NCI-H460 (cell line): ENCODE data around the gene CENPB. TPM values are rescaled to one million over a fixed set of nuclear protein-coding genes. Genes with fewer than 3 reads are reported as not detected.

Source experiments
- DNase-seq: peaks from one replicate; pipeline ENCODE4 v3.0.0-alpha.2; 2016; ENCODE audit warnings: low read depth; ENCODE audit errors: extremely low read depth
- total RNA-seq: library from RNA; depleted of rRNA; stranded (reverse); fragments of >200 nt; shearing (Covaris generic); gene quantifications from 2 replicates; pipeline ENCODE4 v1.2.3, GENCODE V29; 2014

CENPB gene
- total RNA-seq, 1 experiment from 2014 or later: 53.1 TPM

GRCh38 chr20:3753501-3754275 lies 32.9 kb downstream of the CENPB start:
- DNase-seq: no peak

GRCh38 chr20:3753098-3753497 lies 33.4 kb downstream of the CENPB start:
- peak; percentile 54 for DNase-seq

- no peak for DNase-seq
These were observed 34.2 kb downstream of the CENPB start for GRCh38 chr20:3752386-3752759.

- peak; percentile 12 for DNase-seq
These were observed 34.7 kb downstream of the CENPB start for GRCh38 chr20:3751675-3752385.

GRCh38 chr20:3751305-3751674 lies 35.2 kb downstream of the CENPB start:
- DNase-seq: no peak

- peak; percentile 37 for DNase-seq
These were observed 36.6 kb downstream of the CENPB start for GRCh38 chr20:3749689-3750531.

- no peak for DNase-seq
These were observed 37.4 kb downstream of the CENPB start for GRCh38 chr20:3749087-3749688.

GRCh38 chr20:3748073-3748472 lies 38.5 kb downstream of the CENPB start:
- no peak for DNase-seq

GRCh38 chr20:3747471-3747870 lies 39.1 kb downstream of the CENPB start:
- DNase-seq: no peak

GRCh38 chr20:3745686-3746173 lies 40.8 kb downstream of the CENPB start:
- DNase-seq: no peak

GRCh38 chr20:3744806-3745685 lies 41.5 kb downstream of the CENPB start:
- DNase-seq: peak; percentile 69

GRCh38 chr20:3744037-3744436 lies 42.5 kb downstream of the CENPB start:
- no peak for DNase-seq

- no peak for DNase-seq
These were observed 43.3 kb downstream of the CENPB start for GRCh38 chr20:3743251-3743650.

GRCh38 chr20:3741836-3742458 lies 44.6 kb downstream of the CENPB start:
- DNase-seq: no peak

- DNase-seq: no peak
These were observed 45.8 kb downstream of the CENPB start for GRCh38 chr20:3740615-3741301.

GRCh38 chr20:3739926-3740451 lies 46.6 kb downstream of the CENPB start:
- DNase-seq: no peak

- no peak for DNase-seq
These were observed 47.2 kb downstream of the CENPB start for GRCh38 chr20:3739054-3739925.
